Peyer's patch (tissue), 4 donors: ENCODE data around the gene B3GAT1.

ENCODE experiments used
- POLR2A ChIP-seq, 2 donors: fragments of 450-650 bp; IDR thresholded peaks; one replicate each; pipeline ENCODE4 v1.5.1; 2017; ENCODE audit warnings: antibody characterized with exemption in 2 of 2, mild to moderate bottlenecking in 2 of 2, moderate library complexity in 2 of 2
- TF ChIP-seq, protein P1 (sequence below), 6 experiments: fragments of 450-650 bp in 4 of 6; fragments of 200-600 bp in 2 of 6; sonication (generic) in 1 of 6; IDR thresholded peaks; one replicate each; pipeline ENCODE4 v1.5.1; 2017 to 2019; ENCODE audit warnings: antibody characterized with exemption in 6 of 6, mild to moderate bottlenecking in 3 of 6, moderate library complexity in 1 of 6

DNA sequence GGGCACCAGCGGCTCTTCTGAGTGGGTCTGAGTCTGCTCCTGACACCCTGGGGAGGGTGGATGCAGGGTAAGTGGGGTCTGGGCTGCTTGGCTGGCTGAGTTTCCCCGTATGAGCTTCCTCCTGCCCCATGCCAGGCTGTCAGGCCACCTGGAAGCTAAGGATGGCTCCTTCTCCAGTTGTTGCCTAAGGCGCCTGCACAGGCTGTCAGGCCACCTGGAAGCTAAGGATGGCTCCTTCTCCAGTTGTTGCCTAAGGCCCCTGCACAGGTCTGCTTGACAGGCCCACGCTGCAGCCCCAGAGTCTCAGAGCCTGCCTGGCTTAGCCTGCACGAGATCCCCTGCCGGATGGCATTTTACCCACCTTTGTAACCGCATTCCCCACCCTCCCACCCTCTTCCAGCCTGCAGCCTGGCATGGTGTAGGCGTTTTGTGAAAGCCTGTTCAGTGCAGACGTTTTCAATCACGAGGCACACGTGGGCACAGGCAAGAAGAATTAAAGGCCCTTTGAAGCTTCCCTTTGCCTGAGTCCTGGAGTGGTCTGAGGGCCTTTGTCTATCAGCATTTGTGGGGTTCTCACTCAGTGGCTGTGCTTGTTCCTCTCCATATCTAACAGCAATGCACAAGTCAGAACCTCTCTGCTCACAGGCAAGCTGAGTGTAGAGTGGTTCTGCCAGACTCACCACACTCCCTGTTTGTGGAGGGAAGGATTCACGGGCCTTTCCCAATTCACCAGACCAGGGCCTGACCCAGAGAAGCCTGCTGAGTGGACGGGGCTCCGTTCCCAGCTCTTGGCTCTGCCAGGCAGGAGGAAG, 40.2 kb upstream of the B3GAT1 start:
- TF ChIP-seq, protein P1, sequence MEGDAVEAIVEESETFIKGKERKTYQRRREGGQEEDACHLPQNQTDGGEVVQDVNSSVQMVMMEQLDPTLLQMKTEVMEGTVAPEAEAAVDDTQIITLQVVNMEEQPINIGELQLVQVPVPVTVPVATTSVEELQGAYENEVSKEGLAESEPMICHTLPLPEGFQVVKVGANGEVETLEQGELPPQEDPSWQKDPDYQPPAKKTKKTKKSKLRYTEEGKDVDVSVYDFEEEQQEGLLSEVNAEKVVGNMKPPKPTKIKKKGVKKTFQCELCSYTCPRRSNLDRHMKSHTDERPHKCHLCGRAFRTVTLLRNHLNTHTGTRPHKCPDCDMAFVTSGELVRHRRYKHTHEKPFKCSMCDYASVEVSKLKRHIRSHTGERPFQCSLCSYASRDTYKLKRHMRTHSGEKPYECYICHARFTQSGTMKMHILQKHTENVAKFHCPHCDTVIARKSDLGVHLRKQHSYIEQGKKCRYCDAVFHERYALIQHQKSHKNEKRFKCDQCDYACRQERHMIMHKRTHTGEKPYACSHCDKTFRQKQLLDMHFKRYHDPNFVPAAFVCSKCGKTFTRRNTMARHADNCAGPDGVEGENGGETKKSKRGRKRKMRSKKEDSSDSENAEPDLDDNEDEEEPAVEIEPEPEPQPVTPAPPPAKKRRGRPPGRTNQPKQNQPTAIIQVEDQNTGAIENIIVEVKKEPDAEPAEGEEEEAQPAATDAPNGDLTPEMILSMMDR (IDR thresholded peaks at IDR 0.05), result no peak
- TF ChIP-seq POLR2A (IDR thresholded peaks at IDR 0.05), result no peak
